CD14-positive monocyte (primary cell): ENCODE results near the gene SMIM10. TPM values are rescaled to one million over a fixed set of nuclear protein-coding genes. Genes with fewer than 3 reads are reported as not detected.
"Not testable (repeated sequence)": the region's sequence is repeated elsewhere in the genome, so short reads cannot be mapped to it uniquely, and the experiment has no call there.

Experiments
- DNase-seq, 3 donors: peaks; one replicate each; pipeline ENCODE4 v3.0.0-alpha.2; 2011 to 2022
- H2AFZ ChIP-seq: 2 replicates; pipeline ENCODE4 v1.6.0; 2012; ENCODE audit warnings: mild to moderate bottlenecking, low read depth, low read length, inconsistent platforms; ENCODE audit not compliant: insufficient read depth, poor library complexity, severe bottlenecking
- H3K27ac ChIP-seq, 2 donors: 1 replicate in 1 of 2; 2 replicates in 1 of 2; pipeline ENCODE4 v1.5.1; 2012 to 2013; ENCODE audit warnings: low read length in 2 of 2, control low read depth in 1 of 2, inconsistent platforms in 1 of 2, low read depth in 1 of 2, mild to moderate bottlenecking in 1 of 2
- H3K27me3 ChIP-seq, 2 donors: one replicate each; pipeline versions ENCODE4 v1.6.0 to v1.6.1; 2011 to 2013; ENCODE audit warnings: low read length in 2 of 2; ENCODE audit not compliant: control insufficient read depth in 2 of 2, insufficient read depth in 2 of 2
- H3K36me3 ChIP-seq, 2 donors: replicated peaks in 1 of 2; 1 replicate in 1 of 2; 2 replicates in 1 of 2; pipeline versions ENCODE4 v1.5.1 to v1.6.1; 2012 to 2013; ENCODE audit warnings: low read length in 2 of 2, control low read depth in 1 of 2, inconsistent platforms in 1 of 2, mild to moderate bottlenecking in 1 of 2; ENCODE audit not compliant: insufficient read depth in 2 of 2, control insufficient read depth in 1 of 2
- H3K4me1 ChIP-seq, 2 donors: 1 replicate in 1 of 2; 2 replicates in 1 of 2; pipeline versions ENCODE4 v1.5.1 to v1.6.1; 2012 to 2013; ENCODE audit warnings: low read length in 2 of 2, control low read depth in 1 of 2, inconsistent platforms in 1 of 2, mild to moderate bottlenecking in 1 of 2, moderate library complexity in 1 of 2; ENCODE audit not compliant: insufficient read depth in 2 of 2, control insufficient read depth in 1 of 2
- H3K4me2 ChIP-seq: replicated peaks from 2 replicates; pipeline ENCODE3; 2012; ENCODE audit warnings: low read length, moderate library complexity, mild to moderate bottlenecking; ENCODE audit not compliant: poor library complexity, severe bottlenecking; ENCODE audit errors: extremely low read depth
- H3K4me3 ChIP-seq, 3 experiments: fragments of 200-600 bp in 1 of 3; sonication (generic) in 1 of 3; replicated peaks in 1 of 3; 1 replicate in 2 of 3; 2 replicates in 1 of 3; pipeline ENCODE4 v1.5.1; 2011 to 2013; ENCODE audit warnings: low read length in 3 of 3, mild to moderate bottlenecking in 3 of 3, control low read depth in 2 of 3, low read depth in 2 of 3, inconsistent platforms in 1 of 3, moderate library complexity in 1 of 3
- H3K79me2 ChIP-seq: 2 replicates; pipeline ENCODE4 v1.6.0; 2012; ENCODE audit warnings: mild to moderate bottlenecking, control low read depth, inconsistent platforms, low read length, moderate library complexity; ENCODE audit not compliant: insufficient read depth
- H3K9ac ChIP-seq: 2 replicates; pipeline ENCODE4 v1.6.0; 2017; ENCODE audit warnings: low read length, mild to moderate bottlenecking; ENCODE audit not compliant: insufficient read depth, poor library complexity, severe bottlenecking
- H3K9me3 ChIP-seq, 2 donors: replicated peaks in 1 of 2; 1 replicate in 1 of 2; 2 replicates in 1 of 2; pipeline versions ENCODE4 v1.5.1 to v1.6.1; 2012 to 2013; ENCODE audit warnings: low read length in 2 of 2, control low read depth in 1 of 2; ENCODE audit not compliant: control insufficient read depth in 1 of 2, insufficient read depth in 1 of 2
- H4K20me1 ChIP-seq: 2 replicates; pipeline ENCODE4 v1.6.0; 2012; ENCODE audit warnings: mild to moderate bottlenecking, low read length, control low read depth, moderate library complexity; ENCODE audit not compliant: insufficient read depth
- H3K27ac Mint-ChIP-seq, 7 donors: one replicate each; pipeline ENCODE4 v1.8.0; 2020; ENCODE audit warnings: mild to moderate bottlenecking in 7 of 7, mixed read lengths in 7 of 7, moderate library complexity in 6 of 7, inconsistent platforms in 2 of 7
- H3K27me3 Mint-ChIP-seq, 3 donors: one replicate each; pipeline ENCODE4 v1.8.0; 2021 to 2022; ENCODE audit warnings: low read depth in 3 of 3, mild to moderate bottlenecking in 3 of 3, mixed read lengths in 3 of 3, moderate library complexity in 3 of 3, inconsistent platforms in 1 of 3
- H3K36me3 Mint-ChIP-seq, 2 donors: one replicate each; pipeline ENCODE4 v1.8.0; 2020; ENCODE audit warnings: mixed read lengths in 2 of 2, inconsistent platforms in 1 of 2, mild to moderate bottlenecking in 1 of 2
- H3K4me1 Mint-ChIP-seq: one replicate; pipeline ENCODE4 v1.8.0; 2020; ENCODE audit warnings: mild to moderate bottlenecking, mixed read lengths
- H3K4me3 Mint-ChIP-seq, 2 donors: one replicate each; pipeline ENCODE4 v1.8.0; 2020; ENCODE audit warnings: mild to moderate bottlenecking in 2 of 2, mixed read lengths in 2 of 2, moderate library complexity in 1 of 2
- H3K9me3 Mint-ChIP-seq, 7 donors: one replicate each; pipeline ENCODE4 v1.8.0; 2020 to 2022; ENCODE audit warnings: mixed read lengths in 7 of 7, mild to moderate bottlenecking in 6 of 7, moderate library complexity in 6 of 7, inconsistent platforms in 2 of 7
- WGBS: methylation state at CpG from one replicate; pipeline ENCODE4 v1.1.5; 2013; ENCODE audit warnings: missing lambda C conversion rate; ENCODE audit not compliant: insufficient coverage; 5-methylcytosine and 5-hydroxymethylcytosine counted together
- intact Hi-C, 2 donors: fragments of 100-400 bp; cut with micrococcal nuclease; formaldehyde crosslinking; loops; one replicate each; pipeline versions ENCODE4 v1.15.0 to v1.15.1; 2023
- polyA plus RNA-seq, 3 donors: library from polyadenylated mRNA; depleted of rRNA in 1 of 3; unstranded in 2 of 3; stranded (reverse) in 1 of 3; fragments of 300-500 nt in 2 of 3; fragments of >200 nt in 1 of 3; fragmentation: Illumina TruSeq in 2 of 3; gene quantifications; 1 replicate in 2 of 3; 2 replicates in 1 of 3; pipeline ENCODE4 v1.2.3, GENCODE V29; 2012 to 2021
- TF ChIP-seq, protein P1 (sequence below): fragments of 200-600 bp; IDR thresholded peaks from one replicate; pipeline ENCODE4 v1.8.0; 2022; ENCODE audit warnings: antibody characterized with exemption, mild to moderate bottlenecking

The SMIM10 gene
- polyA plus RNA-seq, 3 donors = 0.10 to 0.26 (median 0.15) TPM

DNA sequence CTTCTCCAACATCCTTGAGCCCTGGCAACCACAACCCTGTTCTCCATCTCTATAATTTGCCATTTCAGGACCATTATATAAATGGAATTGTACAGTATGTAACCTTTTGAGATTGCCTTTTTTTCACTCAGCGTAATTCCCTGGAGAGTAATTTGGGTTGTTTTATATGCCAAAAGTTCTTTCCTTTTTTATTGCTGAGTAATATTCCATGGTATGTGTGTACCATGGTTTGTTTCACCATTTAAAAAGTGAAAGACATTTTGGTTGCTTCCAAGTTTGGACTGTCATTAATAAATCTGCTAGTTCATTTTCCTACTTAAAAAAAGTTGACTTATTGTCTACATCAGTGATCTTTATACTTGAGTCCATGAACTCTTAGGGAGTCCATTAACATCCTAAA, 33.0 kb upstream of the SMIM10 start:
- Histone ChIP-seq H3K4me2 (no peak overlapping the region), H3K27ac (no peak overlapping the region), H2AFZ (no peak overlapping the region), H3K27me3 (peaks cover 0 to 4% of the 10 kb centered on the region in 2 donors), H3K9ac (no peak overlapping the region), H3K4me3 (no peak overlapping the region), H3K9me3 (no peaks in the 10 kb centered on the region), H4K20me1 (no peaks in the 10 kb centered on the region), H3K36me3 (no peaks in the 10 kb centered on the region), H3K79me2 (no peaks in the 10 kb centered on the region), H3K4me1 (no peaks in the 10 kb centered on the region)
- no CpG with 5 or more reads among the region's 1 CpG for WGBS
- peaks cover 0 to 7% (median 0%) of the 10 kb centered on the region in 7 donors for H3K9me3 Mint-ChIP-seq
- peaks cover under 1% of the 10 kb centered on the region for H3K4me1 Mint-ChIP-seq
- H3K27ac Mint-ChIP-seq = no peak overlapping the region
- no peak overlapping the region for H3K4me3 Mint-ChIP-seq
- no peak for DNase-seq
- TF ChIP-seq, protein P1, sequence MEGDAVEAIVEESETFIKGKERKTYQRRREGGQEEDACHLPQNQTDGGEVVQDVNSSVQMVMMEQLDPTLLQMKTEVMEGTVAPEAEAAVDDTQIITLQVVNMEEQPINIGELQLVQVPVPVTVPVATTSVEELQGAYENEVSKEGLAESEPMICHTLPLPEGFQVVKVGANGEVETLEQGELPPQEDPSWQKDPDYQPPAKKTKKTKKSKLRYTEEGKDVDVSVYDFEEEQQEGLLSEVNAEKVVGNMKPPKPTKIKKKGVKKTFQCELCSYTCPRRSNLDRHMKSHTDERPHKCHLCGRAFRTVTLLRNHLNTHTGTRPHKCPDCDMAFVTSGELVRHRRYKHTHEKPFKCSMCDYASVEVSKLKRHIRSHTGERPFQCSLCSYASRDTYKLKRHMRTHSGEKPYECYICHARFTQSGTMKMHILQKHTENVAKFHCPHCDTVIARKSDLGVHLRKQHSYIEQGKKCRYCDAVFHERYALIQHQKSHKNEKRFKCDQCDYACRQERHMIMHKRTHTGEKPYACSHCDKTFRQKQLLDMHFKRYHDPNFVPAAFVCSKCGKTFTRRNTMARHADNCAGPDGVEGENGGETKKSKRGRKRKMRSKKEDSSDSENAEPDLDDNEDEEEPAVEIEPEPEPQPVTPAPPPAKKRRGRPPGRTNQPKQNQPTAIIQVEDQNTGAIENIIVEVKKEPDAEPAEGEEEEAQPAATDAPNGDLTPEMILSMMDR = no peak
- intact Hi-C loops = no loop called here
- H3K27me3 Mint-ChIP-seq = peaks cover 10 to 25% (median 18%) of the 10 kb centered on the region in 3 donors
- H3K36me3 Mint-ChIP-seq = no peaks in the 10 kb centered on the region

DNA sequence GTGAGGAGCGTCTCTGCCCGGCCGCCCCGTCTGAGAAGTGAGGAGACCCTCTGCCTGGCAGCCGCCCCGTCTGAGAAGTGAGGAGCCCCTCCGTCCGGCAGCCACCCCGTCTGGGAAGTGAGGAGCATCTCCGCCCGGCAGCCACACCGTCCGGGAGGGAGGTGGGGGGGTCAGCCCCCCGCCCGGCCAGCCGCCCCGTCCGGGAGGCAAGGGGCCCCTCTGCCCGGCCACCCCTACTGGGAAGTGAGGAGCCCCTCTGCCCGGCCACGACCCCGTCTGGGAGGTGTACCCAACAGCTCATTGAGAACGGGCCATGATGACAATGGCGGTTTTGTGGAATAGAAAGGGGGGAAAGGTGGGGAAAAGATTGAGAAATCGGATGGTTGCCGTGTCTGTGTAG, 30.4 kb upstream of the SMIM10 start:
- H2AFZ ChIP-seq, H3K4me1 ChIP-seq, DNase-seq, H3K4me1 Mint-ChIP-seq, H3K4me3 ChIP-seq, H3K36me3 ChIP-seq, H4K20me1 ChIP-seq, H3K4me3 Mint-ChIP-seq, H3K9me3 Mint-ChIP-seq, H3K4me2 ChIP-seq, H3K27ac Mint-ChIP-seq, intact Hi-C loops, H3K27me3 ChIP-seq, H3K79me2 ChIP-seq, H3K27ac ChIP-seq, H3K9me3 ChIP-seq, H3K9ac ChIP-seq, H3K36me3 Mint-ChIP-seq: not testable (repeated sequence)
- H3K27me3 Mint-ChIP-seq = peaks cover 10 to 27% (median 19%) of the 10 kb centered on the region in 3 donors
- no CpG with 5 or more reads among the region's 26 CpGs for WGBS
